ENCODE results near the gene LPAR3.
A peak's percentile ranks its signal among the peaks of the same experiment; 100 is the strongest.

The LPAR3 gene

GRCh38 chr1:84809023-84809422 lies 84.0 kb downstream of the LPAR3 start:
- Histone ChIP-seq H3K27ac (ENCODE audit: insufficient read depth in 1 of 2, low read depth in 1 of 2, low read length in 2 of 2, poor library complexity in 1 of 2, severe bottlenecking in 2 of 2) (no peak overlapping the region), H3K4me1 (ENCODE audit: control extremely low read depth in 1 of 4, control insufficient read depth in 4 of 4, insufficient read depth in 4 of 4, low read length in 3 of 4) (no peaks in the 10 kb centered on the region), H3K36me3 (ENCODE audit: control insufficient read depth in 4 of 4, insufficient read depth in 4 of 4, low read length in 3 of 4) (no peaks in the 10 kb centered on the region), H3K9me3 (ENCODE audit: control extremely low read depth in 1 of 5, control insufficient read depth in 4 of 5, insufficient read depth in 2 of 5, low read depth in 1 of 5, low read length in 4 of 5) (no peaks in the 10 kb centered on the region), H3K4me3 (ENCODE audit: control insufficient read depth in 1 of 7, extremely low read depth in 1 of 7, insufficient read depth in 4 of 7, low read depth in 2 of 7, low read length in 6 of 7) (no peak overlapping the region), H3K27me3 (replicated peaks in 2 of 5; ENCODE audit: control insufficient read depth in 4 of 5, insufficient read depth in 5 of 5, low read length in 4 of 5) (no peaks in the 10 kb centered on the region)
- ChIA-PET CTCF (no interaction called here), POLR2A (no interaction called here)
- DNase-seq: no peak
- WGBS (ENCODE audit: insufficient coverage): 100% methylated on average over 1 of the region's 3 CpGs

GRCh38 chr1:84803604-84804003 lies 89.4 kb downstream of the LPAR3 start:
- Histone ChIP-seq H3K27me3 (replicated peaks in 2 of 5; ENCODE audit: control insufficient read depth in 4 of 5, insufficient read depth in 5 of 5, low read length in 4 of 5) (no peaks in the 10 kb centered on the region), H3K36me3 (ENCODE audit: control insufficient read depth in 4 of 4, insufficient read depth in 4 of 4, low read length in 3 of 4) (no peaks in the 10 kb centered on the region), H3K9me3 (ENCODE audit: control extremely low read depth in 1 of 5, control insufficient read depth in 4 of 5, insufficient read depth in 2 of 5, low read depth in 1 of 5, low read length in 4 of 5) (no peaks in the 10 kb centered on the region), H3K27ac (ENCODE audit: insufficient read depth in 1 of 2, low read depth in 1 of 2, low read length in 2 of 2, poor library complexity in 1 of 2, severe bottlenecking in 2 of 2) (no peak overlapping the region), H3K4me1 (ENCODE audit: control extremely low read depth in 1 of 4, control insufficient read depth in 4 of 4, insufficient read depth in 4 of 4, low read length in 3 of 4) (no peaks in the 10 kb centered on the region), H3K4me3 (ENCODE audit: control insufficient read depth in 1 of 7, extremely low read depth in 1 of 7, insufficient read depth in 4 of 7, low read depth in 2 of 7, low read length in 6 of 7) (no peak overlapping the region)
- ChIA-PET POLR2A (interaction anchor here (0.6 kb wide), 1 partner anchor 13 kb away, joined by 3 read pairs; no protein-coding TSS in a partner anchor), CTCF (no interaction called here)
- DNase-seq: no peak
- WGBS (ENCODE audit: insufficient coverage): 100% methylated on average over 1 of the region's 1 CpG

- H3K4me1 ChIP-seq (ENCODE audit: control extremely low read depth in 1 of 4, control insufficient read depth in 4 of 4, insufficient read depth in 4 of 4, low read length in 3 of 4): no peaks in the 10 kb centered on the region
- DNase-seq: no peak
- no peaks in the 10 kb centered on the region for H3K36me3 ChIP-seq (ENCODE audit: control insufficient read depth in 4 of 4, insufficient read depth in 4 of 4, low read length in 3 of 4)
- H3K9me3 ChIP-seq (ENCODE audit: control extremely low read depth in 1 of 5, control insufficient read depth in 4 of 5, insufficient read depth in 2 of 5, low read depth in 1 of 5, low read length in 4 of 5): no peaks in the 10 kb centered on the region
- CTCF ChIA-PET: interaction anchor here (0.8 to 1.4 kb wide), 2 partner anchors 9 to 17 kb away, joined by 3 read pairs; no protein-coding TSS in a partner anchor
- WGBS (ENCODE audit: insufficient coverage): no CpG with 5 or more reads among the region's 1 CpG
- no peaks in the 10 kb centered on the region for H3K27me3 ChIP-seq (replicated peaks in 2 of 5; ENCODE audit: control insufficient read depth in 4 of 5, insufficient read depth in 5 of 5, low read length in 4 of 5)
- no peak overlapping the region for H3K27ac ChIP-seq (ENCODE audit: insufficient read depth in 1 of 2, low read depth in 1 of 2, low read length in 2 of 2, poor library complexity in 1 of 2, severe bottlenecking in 2 of 2)
- no peak overlapping the region for H3K4me3 ChIP-seq (ENCODE audit: control insufficient read depth in 1 of 7, extremely low read depth in 1 of 7, insufficient read depth in 4 of 7, low read depth in 2 of 7, low read length in 6 of 7)
- POLR2A ChIA-PET: interaction anchor here (0.7 kb wide), 1 partner anchor 14 kb away, joined by 3 read pairs; no protein-coding TSS in a partner anchor
Measured at GRCh38 chr1:84802567-84803232, 90.3 kb downstream of the LPAR3 start.

GRCh38 chr1:84800090-84801073 lies 92.6 kb downstream of the LPAR3 start:
- Histone ChIP-seq H3K27ac (ENCODE audit: insufficient read depth in 1 of 2, low read depth in 1 of 2, low read length in 2 of 2, poor library complexity in 1 of 2, severe bottlenecking in 2 of 2) (no peak overlapping the region), H3K4me1 (ENCODE audit: control extremely low read depth in 1 of 4, control insufficient read depth in 4 of 4, insufficient read depth in 4 of 4, low read length in 3 of 4) (peaks cover 0 to 11% (median 4%) of the 10 kb centered on the region in 4 experiments), H3K4me3 (ENCODE audit: control insufficient read depth in 1 of 7, extremely low read depth in 1 of 7, insufficient read depth in 4 of 7, low read depth in 2 of 7, low read length in 6 of 7) (no peak overlapping the region), H3K36me3 (ENCODE audit: control insufficient read depth in 4 of 4, insufficient read depth in 4 of 4, low read length in 3 of 4) (no peaks in the 10 kb centered on the region), H3K27me3 (replicated peaks in 2 of 5; ENCODE audit: control insufficient read depth in 4 of 5, insufficient read depth in 5 of 5, low read length in 4 of 5) (no peaks in the 10 kb centered on the region), H3K9me3 (ENCODE audit: control extremely low read depth in 1 of 5, control insufficient read depth in 4 of 5, insufficient read depth in 2 of 5, low read depth in 1 of 5, low read length in 4 of 5) (no peaks in the 10 kb centered on the region)
- CTCF ChIA-PET: interaction anchor here (1.2 kb wide), 1 partner anchor 10 kb away, joined by 3 read pairs; no protein-coding TSS in a partner anchor
- DNase-seq: no peak
- 88% methylated on average over 7 of the region's 7 CpGs for WGBS (ENCODE audit: insufficient coverage)
- POLR2A ChIA-PET: no interaction called here

- POLR2A ChIA-PET: no interaction called here
- peaks cover 0 to 11% (median 4%) of the 10 kb centered on the region in 4 experiments for H3K4me1 ChIP-seq (ENCODE audit: control extremely low read depth in 1 of 4, control insufficient read depth in 4 of 4, insufficient read depth in 4 of 4, low read length in 3 of 4)
- 92% methylated on average over 3 of the region's 3 CpGs for WGBS (ENCODE audit: insufficient coverage)
- H3K36me3 ChIP-seq (ENCODE audit: control insufficient read depth in 4 of 4, insufficient read depth in 4 of 4, low read length in 3 of 4): no peaks in the 10 kb centered on the region
- no peak overlapping the region for H3K4me3 ChIP-seq (ENCODE audit: control insufficient read depth in 1 of 7, extremely low read depth in 1 of 7, insufficient read depth in 4 of 7, low read depth in 2 of 7, low read length in 6 of 7)
- CTCF ChIA-PET: no interaction called here
- H3K27me3 ChIP-seq (replicated peaks in 2 of 5; ENCODE audit: control insufficient read depth in 4 of 5, insufficient read depth in 5 of 5, low read length in 4 of 5): no peaks in the 10 kb centered on the region
- H3K9me3 ChIP-seq (ENCODE audit: control extremely low read depth in 1 of 5, control insufficient read depth in 4 of 5, insufficient read depth in 2 of 5, low read depth in 1 of 5, low read length in 4 of 5): no peaks in the 10 kb centered on the region
- no peak overlapping the region for H3K27ac ChIP-seq (ENCODE audit: insufficient read depth in 1 of 2, low read depth in 1 of 2, low read length in 2 of 2, poor library complexity in 1 of 2, severe bottlenecking in 2 of 2)
- no peak for DNase-seq
Measured at GRCh38 chr1:84797603-84798002, 95.4 kb downstream of the LPAR3 start.

- H3K4me1 ChIP-seq (ENCODE audit: control extremely low read depth in 1 of 4, control insufficient read depth in 4 of 4, insufficient read depth in 4 of 4, low read length in 3 of 4): peaks cover 0 to 11% (median 4%) of the 10 kb centered on the region in 4 experiments
- 67% methylated on average over 7 of the region's 9 CpGs for WGBS (ENCODE audit: insufficient coverage)
- no peaks in the 10 kb centered on the region for H3K27me3 ChIP-seq (replicated peaks in 2 of 5; ENCODE audit: control insufficient read depth in 4 of 5, insufficient read depth in 5 of 5, low read length in 4 of 5)
- peaks cover 0 to 4% (median 0%) of the 10 kb centered on the region in 5 experiments for H3K9me3 ChIP-seq (ENCODE audit: control extremely low read depth in 1 of 5, control insufficient read depth in 4 of 5, insufficient read depth in 2 of 5, low read depth in 1 of 5, low read length in 4 of 5)
- no peak overlapping the region for H3K4me3 ChIP-seq (ENCODE audit: control insufficient read depth in 1 of 7, extremely low read depth in 1 of 7, insufficient read depth in 4 of 7, low read depth in 2 of 7, low read length in 6 of 7)
- CTCF ChIA-PET: interaction anchor here (1.1 to 1.4 kb wide), 3 partner anchors 11 to 174 kb away, joined by 3 to 4 read pairs (median 3); no protein-coding TSS in a partner anchor
- POLR2A ChIA-PET: no interaction called here
- peak in 2 of 3 donors; percentile 38 to 39 for DNase-seq
- H3K27ac ChIP-seq (ENCODE audit: insufficient read depth in 1 of 2, low read depth in 1 of 2, low read length in 2 of 2, poor library complexity in 1 of 2, severe bottlenecking in 2 of 2): no peak overlapping the region
- no peaks in the 10 kb centered on the region for H3K36me3 ChIP-seq (ENCODE audit: control insufficient read depth in 4 of 4, insufficient read depth in 4 of 4, low read length in 3 of 4)
Measured at GRCh38 chr1:84795966-84796600, 96.9 kb downstream of the LPAR3 start.

Measured in common myeloid progenitor, CD34-positive (primary cell).